Neural cell (in vitro differentiated cells): ENCODE measurements around the gene ATG4A. TPM values are rescaled to one million over a fixed set of nuclear protein-coding genes. Genes with fewer than 3 reads are reported as not detected.

Experiments used
- H2AFZ ChIP-seq: fragments of 200-600, 300-800 bp; sonication (generic), shearing (Covaris generic); 2 replicates; pipeline ENCODE4 v1.6.0; 2014; ENCODE audit warnings: low read depth, mild to moderate bottlenecking, antibody characterized with exemption, low read length, moderate library complexity
- H3F3A ChIP-seq: fragments of 200-600 bp; shearing (Covaris generic); 2 replicates; pipeline ENCODE4 v1.6.1; 2016; ENCODE audit warnings: mild to moderate bottlenecking, moderate library complexity, mixed read lengths, antibody characterized with exemption, low read length; ENCODE audit not compliant: insufficient read depth, poor library complexity, severe bottlenecking
- H3K27ac ChIP-seq: fragments of 200-600, 300-800 bp; sonication (generic), shearing (Covaris generic); 2 replicates; pipeline ENCODE4 v1.5.1; 2014; ENCODE audit warnings: mild to moderate bottlenecking, low read length, moderate library complexity
- H3K27me3 ChIP-seq: fragments of 300-800, 200-600 bp; sonication (generic), shearing (Covaris generic); 2 replicates; pipeline ENCODE4 v1.6.0; 2014; ENCODE audit warnings: mild to moderate bottlenecking, low read depth, low read length, moderate library complexity; ENCODE audit not compliant: insufficient read depth
- H3K36me3 ChIP-seq: fragments of 300-800, 200-600 bp; sonication (generic), shearing (Covaris generic); 2 replicates; pipeline ENCODE4 v1.5.1; 2014; ENCODE audit warnings: mild to moderate bottlenecking, antibody characterized with exemption, low read length, moderate library complexity; ENCODE audit not compliant: insufficient read depth
- H3K4me2 ChIP-seq: fragments of 300-800, 200-600 bp; sonication (generic), shearing (Covaris generic); 2 replicates; pipeline ENCODE4 v1.6.0; 2014; ENCODE audit warnings: mild to moderate bottlenecking, low read length
- H3K4me3 ChIP-seq: fragments of 300-800, 200-600 bp; sonication (generic), shearing (Covaris generic); 2 replicates; pipeline ENCODE4 v1.5.1; 2014; ENCODE audit warnings: mild to moderate bottlenecking, low read length, moderate library complexity
- H3K79me2 ChIP-seq: fragments of 200-600 bp; shearing (Covaris generic); replicated peaks from 2 replicates; pipeline ENCODE4 v1.6.0; 2014; ENCODE audit warnings: mild to moderate bottlenecking, low read length, moderate library complexity; ENCODE audit not compliant: insufficient read depth
- H3K9ac ChIP-seq: fragments of 300-800, 200-600 bp; sonication (generic), shearing (Covaris generic); 2 replicates; pipeline ENCODE4 v1.6.1; 2016; ENCODE audit warnings: mild to moderate bottlenecking, low read length, mixed read lengths
- H3K9me2 ChIP-seq: fragments of 200-600 bp; shearing (Covaris generic); 2 replicates; pipeline ENCODE4 v1.6.1; 2016; ENCODE audit warnings: mild to moderate bottlenecking, low read length, mixed read lengths; ENCODE audit not compliant: insufficient read depth
- H3K9me3 ChIP-seq: fragments of 200-600, 300-800 bp; sonication (generic), shearing (Covaris generic); 2 replicates; pipeline ENCODE4 v1.6.1; 2016; ENCODE audit warnings: mild to moderate bottlenecking, mixed run types, low read length, moderate library complexity, mixed read lengths
- H4K20me1 ChIP-seq: fragments of 200-600 bp; shearing (Covaris generic); 2 replicates; pipeline ENCODE4 v1.6.1; 2016; ENCODE audit warnings: mild to moderate bottlenecking, mixed run types; ENCODE audit not compliant: insufficient read depth
- CTCF ChIP-seq: fragments of 450-650 bp; IDR thresholded peaks from 2 replicates; pipeline ENCODE4 v1.5.1; 2014; ENCODE audit warnings: antibody characterized with exemption, mild to moderate bottlenecking, moderate library complexity; ENCODE audit not compliant: poor library complexity, severe bottlenecking
- EP300 ChIP-seq: fragments of 450-650 bp; conservative IDR thresholded peaks from 2 replicates; pipeline ENCODE4 v1.6.1; 2014; ENCODE audit warnings: antibody characterized with exemption, mild to moderate bottlenecking, moderate library complexity; ENCODE audit not compliant: poor library complexity, severe bottlenecking
- EZH2 ChIP-seq: fragments of 200-600, 300-800 bp; shearing (Covaris generic), sonication (generic); IDR thresholded peaks from 2 replicates; pipeline ENCODE4 v1.6.1; 2014; ENCODE audit warnings: antibody characterized with exemption, low read length, borderline replicate concordance, mild to moderate bottlenecking; ENCODE audit not compliant: insufficient read depth, poor library complexity, severe bottlenecking
- MXI1 ChIP-seq: fragments of 450-650 bp; conservative IDR thresholded peaks from 2 replicates; pipeline ENCODE4 v1.6.1; 2014; ENCODE audit warnings: antibody characterized with exemption, mild to moderate bottlenecking; ENCODE audit not compliant: poor library complexity, severe bottlenecking
- POLR2AphosphoS5 ChIP-seq: IDR thresholded peaks from 2 replicates; pipeline ENCODE4 v1.6.1; 2012
- RAD21 ChIP-seq: fragments of 450-650 bp; conservative IDR thresholded peaks from 2 replicates; pipeline ENCODE4 v1.6.1; 2014; ENCODE audit warnings: antibody characterized with exemption, mild to moderate bottlenecking, moderate library complexity
- REST ChIP-seq: IDR thresholded peaks from 2 replicates; pipeline ENCODE4 v1.6.1; 2012; ENCODE audit warnings: borderline replicate concordance
- SMC3 ChIP-seq: fragments of 450-650 bp; conservative IDR thresholded peaks from 2 replicates; pipeline ENCODE4 v1.6.1; 2014; ENCODE audit warnings: antibody characterized with exemption, mild to moderate bottlenecking, moderate library complexity; ENCODE audit not compliant: poor library complexity
- TAF1 ChIP-seq: IDR thresholded peaks from 2 replicates; pipeline ENCODE4 v1.6.1; 2012; ENCODE audit warnings: low read depth
- polyA plus RNA-seq: library from polyadenylated mRNA; depleted of rRNA; stranded (reverse); fragments of >200 nt; gene quantifications from 2 replicates; pipeline ENCODE4 v1.2.3, GENCODE V29; 2014

The ATG4A gene
- polyA plus RNA-seq, 1 donor from 2014 or later: 20.4 TPM

- TF ChIP-seq REST: no peak
These were observed 40.5 kb downstream of the ATG4A start (continued) for GRCh38 chrX:108132034-108132433.

GRCh38 chrX:108132876-108133275 is 41.3 kb downstream of the ATG4A start:
- TF ChIP-seq POLR2AphosphoS5: no peak
- Histone ChIP-seq H3K9ac (no peak overlapping the region), H3K9me3 (no peaks in the 10 kb centered on the region), H3K27me3 (no peaks in the 10 kb centered on the region), H2AFZ (no peak overlapping the region), H3K4me2 (no peak overlapping the region), H3F3A (no peaks in the 10 kb centered on the region), H3K79me2 (no peaks in the 10 kb centered on the region), H3K4me3 (no peak overlapping the region), H3K36me3 (no peaks in the 10 kb centered on the region), H3K27ac (no peak overlapping the region), H3K9me2 (no peaks in the 10 kb centered on the region), H4K20me1 (no peaks in the 10 kb centered on the region)

- no peaks in the 10 kb centered on the region for H3K27me3 ChIP-seq
- no peak overlapping the region for H3K9ac ChIP-seq
- H3K9me2 ChIP-seq: no peaks in the 10 kb centered on the region
- no peaks in the 10 kb centered on the region for H3K36me3 ChIP-seq
- H3K9me3 ChIP-seq: no peaks in the 10 kb centered on the region
- no peak overlapping the region for H3K4me2 ChIP-seq
- H3K79me2 ChIP-seq: no peaks in the 10 kb centered on the region
- no peak overlapping the region for H2AFZ ChIP-seq
- no peaks in the 10 kb centered on the region for H4K20me1 ChIP-seq
- no peak for TF ChIP-seq POLR2AphosphoS5
- no peak for TF ChIP-seq RAD21
- TF ChIP-seq TAF1: no peak
- no peak for TF ChIP-seq SMC3
- no peak for TF ChIP-seq EP300
- no peak for TF ChIP-seq MXI1
- TF ChIP-seq CTCF: no peak
- TF ChIP-seq EZH2: no peak
- no peak for TF ChIP-seq REST
- H3F3A ChIP-seq: no peaks in the 10 kb centered on the region
- H3K4me3 ChIP-seq: no peak overlapping the region
- H3K27ac ChIP-seq: no peak overlapping the region
These were observed 43.1 kb downstream of the ATG4A start for GRCh38 chrX:108134724-108135123.
